Measurements from ENCODE around the gene ALX1.
"Not testable (repeated sequence)": the region's sequence is repeated elsewhere in the genome, so short reads cannot be mapped to it uniquely, and the experiment has no call there.

The ALX1 gene

GRCh38 chr12:85301051-85301450, 21.0 kb downstream of the ALX1 start:
- peak; percentile 16 for DNase-seq (ENCODE audit: low spot score)

- DNase-seq (ENCODE audit: low spot score): no peak
These were observed 28.4 kb downstream of the ALX1 start for GRCh38 chr12:85308374-85308773.

DNA sequence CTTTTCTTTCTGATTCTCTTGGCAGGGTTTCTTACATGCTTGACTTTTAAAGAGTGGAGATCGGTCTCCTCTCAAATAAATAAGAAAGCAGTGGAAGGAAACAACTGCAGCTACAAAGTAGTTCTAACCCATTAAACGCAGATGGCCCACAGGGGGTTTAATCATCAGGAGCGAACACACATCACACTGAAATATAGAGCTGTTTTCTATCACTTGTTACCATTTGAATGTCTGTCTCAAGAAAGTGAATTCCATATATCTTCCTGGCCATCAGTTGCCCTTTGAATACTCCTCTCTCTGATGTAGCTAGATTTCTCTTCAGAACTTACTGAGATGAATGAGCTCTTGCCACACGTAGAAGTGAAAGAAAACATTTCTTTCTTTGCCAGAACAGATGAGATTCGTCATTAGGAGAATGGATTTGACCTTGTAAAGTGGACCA, 29.1 kb downstream of the ALX1 start:
- no peak for DNase-seq (ENCODE audit: low spot score)

DNA sequence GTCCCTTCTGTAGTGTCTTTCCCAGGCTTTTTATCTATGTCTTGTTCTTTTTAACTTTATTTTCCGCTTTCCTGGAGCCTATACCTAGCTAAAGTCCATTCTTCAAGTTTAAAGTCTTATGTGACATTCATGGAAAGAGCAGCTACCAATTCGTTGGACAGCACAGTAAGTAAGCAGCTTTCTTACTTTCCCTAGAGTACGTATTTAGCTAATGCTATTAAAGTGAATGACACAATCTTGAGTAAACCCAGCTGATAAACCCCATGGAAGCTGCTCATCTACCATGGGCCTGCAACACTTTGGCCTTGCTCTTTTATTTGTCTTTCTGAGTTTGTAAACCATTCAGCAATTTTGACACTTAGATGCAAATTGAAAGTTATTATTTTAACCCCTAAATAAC, 30.0 kb downstream of the ALX1 start:
- DNase-seq (ENCODE audit: low spot score): no peak

DNA sequence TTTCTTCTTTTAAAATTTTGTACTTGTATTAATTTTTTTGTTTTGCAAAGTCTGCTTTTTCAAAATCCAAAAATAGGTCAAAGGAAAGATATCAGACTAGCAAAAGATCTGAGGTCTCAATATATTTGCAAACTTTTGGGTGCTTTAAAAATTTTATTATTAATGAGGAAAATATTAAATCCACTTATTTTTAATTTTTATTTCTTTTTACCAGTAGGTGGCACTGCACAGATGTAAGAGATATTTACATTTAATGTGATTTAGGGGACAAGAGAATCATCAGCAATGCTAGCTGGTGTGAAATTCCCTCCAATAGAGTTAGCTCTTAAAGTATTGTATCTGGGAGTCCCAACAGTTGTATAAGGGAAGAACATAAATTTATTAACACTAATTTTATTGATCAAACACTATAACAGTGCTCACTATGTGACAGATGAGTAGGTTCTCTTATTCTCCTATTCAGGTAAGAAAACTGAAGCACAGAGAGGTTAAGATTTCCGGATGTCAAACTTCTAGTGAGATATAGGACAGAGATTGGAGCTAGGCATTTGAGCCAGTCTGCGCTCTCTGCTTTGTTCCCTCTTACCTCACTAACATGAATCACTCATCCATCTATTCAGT, 30.5 kb downstream of the ALX1 start:
- peak; percentile 26 for DNase-seq (ENCODE audit: low spot score)

GRCh38 chr12:85317866-85318636, 38.0 kb downstream of the ALX1 start:
- DNase-seq (ENCODE audit: low spot score): not testable (repeated sequence)

GRCh38 chr12:85322715-85323114, 42.7 kb downstream of the ALX1 start:
- no peak for DNase-seq (ENCODE audit: low spot score)

DNA sequence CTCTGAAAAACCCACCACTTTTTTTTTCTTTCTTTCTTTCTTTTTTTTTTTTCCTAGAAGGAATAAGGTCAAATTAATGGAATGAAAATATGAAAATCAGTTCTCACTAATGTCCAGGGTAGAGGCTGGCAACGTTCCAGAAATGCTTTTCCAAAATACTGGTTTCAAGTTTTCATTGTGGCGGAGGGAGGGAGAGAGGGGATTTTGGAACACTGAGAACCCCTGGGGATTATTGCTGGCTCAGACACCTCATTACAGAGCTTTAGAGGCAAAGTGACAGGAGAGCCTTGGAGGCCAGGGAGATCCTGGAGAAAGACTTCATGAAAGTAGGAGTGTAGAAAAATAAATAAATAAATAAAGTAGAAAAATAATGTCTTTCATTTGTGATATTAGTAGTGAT, 45.4 kb downstream of the ALX1 start:
- DNase-seq (ENCODE audit: low spot score): no peak

DNA sequence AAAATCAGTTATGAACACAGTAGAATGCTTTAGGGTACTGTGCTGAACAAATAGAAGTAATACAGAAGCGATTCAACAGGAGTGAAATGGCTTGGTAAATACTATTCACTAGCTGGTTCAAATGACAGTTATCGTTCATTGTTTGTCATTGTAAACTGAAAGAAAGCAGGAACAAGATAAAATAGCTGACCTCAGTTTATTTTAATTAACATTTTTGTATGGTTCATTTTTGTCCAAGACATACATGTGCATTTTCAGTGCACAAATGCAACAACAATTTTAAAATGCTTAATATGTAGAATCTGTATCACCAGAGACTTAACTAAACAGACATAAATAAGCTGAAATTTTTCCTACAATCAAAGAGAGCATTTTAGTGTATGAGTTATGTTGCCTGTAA, 49.9 kb downstream of the ALX1 start:
- DNase-seq (ENCODE audit: low spot score): no peak

DNA sequence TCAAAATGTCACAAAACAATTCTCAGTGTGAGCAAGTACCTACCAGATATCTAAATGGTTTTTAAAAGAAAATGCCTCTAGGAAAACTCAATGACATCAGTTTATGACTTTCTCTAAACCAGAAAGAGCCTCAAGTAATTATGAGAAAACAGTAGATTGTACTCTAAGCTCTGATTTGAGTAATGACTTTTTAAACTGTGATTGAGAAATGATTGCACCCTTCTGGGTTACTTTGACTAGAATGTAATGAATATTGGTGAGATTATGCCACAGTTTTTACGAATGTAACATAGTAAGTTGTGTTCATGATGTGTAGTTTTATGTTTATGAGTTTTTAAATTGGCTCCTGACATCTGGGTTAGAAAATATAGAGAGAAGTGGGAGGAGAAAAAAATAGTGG, 68.8 kb downstream of the ALX1 start:
- no peak for DNase-seq (ENCODE audit: low spot score)

DNA sequence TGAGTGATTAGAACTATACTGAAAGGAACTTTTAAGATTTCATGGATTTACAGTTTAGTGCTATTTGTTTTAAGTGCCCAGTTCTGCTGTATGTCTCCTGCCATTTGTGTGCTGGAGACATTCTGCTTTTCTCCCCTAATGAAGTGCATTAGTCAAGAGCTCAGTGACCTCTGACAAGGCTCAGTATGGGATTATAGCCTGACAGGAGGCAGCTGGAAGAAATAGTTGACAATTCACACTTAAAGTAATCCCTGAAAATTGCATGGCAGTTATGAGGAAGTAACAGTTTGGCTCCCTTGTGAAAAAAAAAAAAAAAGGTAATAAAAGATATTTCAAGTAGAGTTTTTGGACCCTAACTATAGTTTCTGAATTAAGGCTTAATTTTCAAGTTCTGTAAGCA, 70.3 kb downstream of the ALX1 start:
- no peak for DNase-seq (ENCODE audit: low spot score)

Data from NAMALWA (cell line).